Osteoblast (primary cell): ENCODE measurements around the gene F13A1. TPM values are rescaled to one million over a fixed set of nuclear protein-coding genes. Genes with fewer than 3 reads are reported as not detected.

ENCODE experiments used
- DNase-seq: peaks from one replicate; pipeline ENCODE4 v3.0.0; 2011; ENCODE audit warnings: low spot score, mixed read lengths; ENCODE audit not compliant: insufficient read length; ENCODE audit errors: missing footprints
- H2AFZ ChIP-seq: 2 replicates; pipeline ENCODE4 v1.6.0; 2011; ENCODE audit warnings: mild to moderate bottlenecking, low read length
- H3K27ac ChIP-seq: 2 replicates; pipeline ENCODE4 v1.5.1; 2011; ENCODE audit warnings: mild to moderate bottlenecking, low read depth, low read length, moderate library complexity
- H3K27me3 ChIP-seq: 2 replicates; pipeline ENCODE4 v1.6.0; 2012; ENCODE audit warnings: mild to moderate bottlenecking, control low read depth, inconsistent platforms, low read length, moderate library complexity; ENCODE audit not compliant: insufficient read depth
- H3K36me3 ChIP-seq: 2 replicates; pipeline ENCODE4 v1.5.1; 2011; ENCODE audit warnings: mild to moderate bottlenecking, low read length, control low read depth, moderate library complexity; ENCODE audit not compliant: insufficient read depth
- H3K4me1 ChIP-seq: 2 replicates; pipeline ENCODE4 v1.5.1; 2011; ENCODE audit warnings: mild to moderate bottlenecking, low read length, control low read depth, moderate library complexity; ENCODE audit not compliant: insufficient read depth
- H3K4me2 ChIP-seq: 2 replicates; pipeline ENCODE4 v1.6.0; 2011; ENCODE audit warnings: mild to moderate bottlenecking, low read length; ENCODE audit not compliant: insufficient read depth
- H3K4me3 ChIP-seq: fragments of 200-600 bp; sonication (generic); 3 replicates; pipeline ENCODE4 v1.5.1; 2012; ENCODE audit warnings: mild to moderate bottlenecking, low read length, inconsistent platforms; ENCODE audit not compliant: insufficient read depth
- H3K79me2 ChIP-seq: 2 replicates; pipeline ENCODE4 v1.6.0; 2012; ENCODE audit warnings: mild to moderate bottlenecking, low read length, control low read depth, inconsistent platforms; ENCODE audit not compliant: insufficient read depth
- H3K9me3 ChIP-seq: 2 replicates; pipeline ENCODE4 v1.5.1; 2011; ENCODE audit warnings: low read depth, low read length, control low read depth
- H4K20me1 ChIP-seq: 2 replicates; pipeline ENCODE4 v1.6.0; 2012; ENCODE audit warnings: mild to moderate bottlenecking, low read length, control low read depth; ENCODE audit not compliant: insufficient read depth
- total RNA-seq: library from RNA; depleted of rRNA; stranded (reverse); fragments of >200 nt; gene quantifications from 2 replicates; pipeline ENCODE4 v1.2.3, GENCODE V29; 2012
- TF ChIP-seq, protein P1 (sequence below): IDR thresholded peaks from 2 replicates; pipeline ENCODE4 v1.5.1; 2011; ENCODE audit warnings: mild to moderate bottlenecking, low read depth, low read length, moderate library complexity; ENCODE audit errors: extremely low read depth

The F13A1 gene
- total RNA-seq, 1 donor = under 0.01 TPM

DNA sequence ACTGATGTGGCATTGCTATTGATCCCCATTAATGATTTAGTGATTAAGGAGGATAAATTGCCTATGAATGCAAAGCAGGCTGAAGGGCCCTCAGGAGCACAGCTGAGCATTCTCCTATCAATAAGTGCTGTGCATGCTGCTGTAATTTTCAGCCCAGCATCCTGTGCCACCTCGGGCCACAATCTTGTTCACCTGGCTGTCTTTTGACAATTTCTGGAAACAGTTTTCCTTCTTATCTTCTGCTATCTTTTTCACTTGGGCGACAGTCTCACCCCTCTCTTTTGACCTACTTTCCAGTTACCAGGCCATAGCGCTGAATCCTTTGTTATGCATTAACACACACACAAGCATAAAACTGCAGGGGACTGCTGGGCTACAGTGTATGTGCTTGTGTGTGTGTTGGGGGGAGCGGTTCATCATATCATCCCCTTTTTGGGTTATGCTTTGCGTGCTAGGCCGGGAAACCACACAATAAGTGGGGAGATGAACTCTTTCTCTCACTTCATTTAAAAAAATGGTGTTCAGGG, 60.2 kb downstream of the F13A1 start:
- Histone ChIP-seq H4K20me1 (no peaks in the 10 kb centered on the region), H3K27ac (no peak overlapping the region), H3K36me3 (no peaks in the 10 kb centered on the region), H3K27me3 (no peaks in the 10 kb centered on the region), H3K4me1 (no peaks in the 10 kb centered on the region), H3K9me3 (no peaks in the 10 kb centered on the region), H3K4me2 (no peak overlapping the region), H2AFZ (no peak overlapping the region), H3K4me3 (no peak overlapping the region), H3K79me2 (no peaks in the 10 kb centered on the region)
- TF ChIP-seq, protein P1, sequence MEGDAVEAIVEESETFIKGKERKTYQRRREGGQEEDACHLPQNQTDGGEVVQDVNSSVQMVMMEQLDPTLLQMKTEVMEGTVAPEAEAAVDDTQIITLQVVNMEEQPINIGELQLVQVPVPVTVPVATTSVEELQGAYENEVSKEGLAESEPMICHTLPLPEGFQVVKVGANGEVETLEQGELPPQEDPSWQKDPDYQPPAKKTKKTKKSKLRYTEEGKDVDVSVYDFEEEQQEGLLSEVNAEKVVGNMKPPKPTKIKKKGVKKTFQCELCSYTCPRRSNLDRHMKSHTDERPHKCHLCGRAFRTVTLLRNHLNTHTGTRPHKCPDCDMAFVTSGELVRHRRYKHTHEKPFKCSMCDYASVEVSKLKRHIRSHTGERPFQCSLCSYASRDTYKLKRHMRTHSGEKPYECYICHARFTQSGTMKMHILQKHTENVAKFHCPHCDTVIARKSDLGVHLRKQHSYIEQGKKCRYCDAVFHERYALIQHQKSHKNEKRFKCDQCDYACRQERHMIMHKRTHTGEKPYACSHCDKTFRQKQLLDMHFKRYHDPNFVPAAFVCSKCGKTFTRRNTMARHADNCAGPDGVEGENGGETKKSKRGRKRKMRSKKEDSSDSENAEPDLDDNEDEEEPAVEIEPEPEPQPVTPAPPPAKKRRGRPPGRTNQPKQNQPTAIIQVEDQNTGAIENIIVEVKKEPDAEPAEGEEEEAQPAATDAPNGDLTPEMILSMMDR = no peak
- DNase-seq = no peak

GRCh38 chr6:6256886-6257285, 63.6 kb downstream of the F13A1 start:
- Histone ChIP-seq H3K27me3 (no peaks in the 10 kb centered on the region), H3K79me2 (no peaks in the 10 kb centered on the region), H3K4me2 (no peak overlapping the region), H3K36me3 (no peaks in the 10 kb centered on the region), H3K4me3 (no peak overlapping the region), H3K4me1 (no peaks in the 10 kb centered on the region), H3K27ac (no peak overlapping the region), H3K9me3 (no peaks in the 10 kb centered on the region), H2AFZ (no peak overlapping the region), H4K20me1 (no peaks in the 10 kb centered on the region)
- TF ChIP-seq, protein P1 = no peak
- no peak for DNase-seq

GRCh38 chr6:6256259-6256658, 64.2 kb downstream of the F13A1 start:
- Histone ChIP-seq H3K27me3 (no peaks in the 10 kb centered on the region), H3K4me1 (no peaks in the 10 kb centered on the region), H3K36me3 (no peaks in the 10 kb centered on the region), H3K27ac (no peak overlapping the region), H3K9me3 (no peaks in the 10 kb centered on the region), H3K4me2 (no peak overlapping the region), H2AFZ (no peak overlapping the region), H3K79me2 (no peaks in the 10 kb centered on the region), H3K4me3 (no peak overlapping the region), H4K20me1 (no peaks in the 10 kb centered on the region)
- DNase-seq = no peak
- TF ChIP-seq, protein P1 = no peak

GRCh38 chr6:6251555-6252280, 68.7 kb downstream of the F13A1 start:
- H3K4me2 ChIP-seq = no peak overlapping the region
- no peak for DNase-seq
- H3K79me2 ChIP-seq = no peaks in the 10 kb centered on the region
- H3K36me3 ChIP-seq = no peaks in the 10 kb centered on the region
- H3K27ac ChIP-seq = no peak overlapping the region
- H2AFZ ChIP-seq = no peak overlapping the region
- TF ChIP-seq, protein P1 = no peak
- no peaks in the 10 kb centered on the region for H3K27me3 ChIP-seq
- no peaks in the 10 kb centered on the region for H4K20me1 ChIP-seq
- H3K4me1 ChIP-seq = no peaks in the 10 kb centered on the region
- H3K4me3 ChIP-seq = no peak overlapping the region
- H3K9me3 ChIP-seq = no peaks in the 10 kb centered on the region
